Suprapubic skin (tissue), 4 donors: Measurements from ENCODE around the gene LHFPL3. TPM values are rescaled to one million over a fixed set of nuclear protein-coding genes. Genes with fewer than 3 reads are reported as not detected.
"Not testable (repeated sequence)": the region's sequence is repeated elsewhere in the genome, so short reads cannot be mapped to it uniquely, and the experiment has no call there.

Experiments
- DNase-seq, 2 donors: peaks; one replicate each; pipeline ENCODE4 v3.0.0-alpha.2; 2019; ENCODE audit warnings: low spot score in 2 of 2
- H3K27ac ChIP-seq: fragments of 200-600 bp; sonication (generic); one replicate; pipeline ENCODE4 v1.5.1; 2019
- H3K27me3 ChIP-seq: fragments of 200-600 bp; sonication (generic); one replicate; pipeline ENCODE4 v1.5.1; 2019
- H3K36me3 ChIP-seq: fragments of 200-600 bp; sonication (generic); one replicate; pipeline ENCODE4 v1.5.1; 2019
- H3K4me1 ChIP-seq: fragments of 200-600 bp; sonication (generic); one replicate; pipeline ENCODE4 v1.5.1; 2019
- H3K4me3 ChIP-seq: fragments of 200-600 bp; sonication (generic); one replicate; pipeline ENCODE4 v1.5.1; 2019; ENCODE audit warnings: mild to moderate bottlenecking
- H3K9me3 ChIP-seq: fragments of 200-600 bp; sonication (generic); one replicate; pipeline ENCODE4 v1.5.1; 2019
- CTCF ChIP-seq, 2 donors: fragments of 200-600 bp in 1 of 2; fragments of 450-650 bp in 1 of 2; sonication (generic) in 1 of 2; IDR thresholded peaks; one replicate each; pipeline ENCODE4 v1.5.1; 2016 to 2019; ENCODE audit warnings: antibody characterized with exemption in 2 of 2, mild to moderate bottlenecking in 1 of 2, moderate library complexity in 1 of 2
- EP300 ChIP-seq: sonication (generic); formaldehyde crosslinking; IDR thresholded peaks from one replicate; pipeline ENCODE4 v1.6.1; 2017; ENCODE audit warnings: antibody characterized with exemption
- POLR2A ChIP-seq, 2 donors: fragments of 450-650 bp; IDR thresholded peaks; one replicate each; pipeline ENCODE4 v1.6.1; 2017; ENCODE audit warnings: antibody characterized with exemption in 2 of 2, mild to moderate bottlenecking in 2 of 2, moderate library complexity in 2 of 2
- POLR2AphosphoS5 ChIP-seq, 3 donors: sonication (generic); formaldehyde crosslinking; IDR thresholded peaks; one replicate each; pipeline ENCODE4 v1.6.1; 2017; ENCODE audit warnings: antibody characterized with exemption in 3 of 3
- WGBS: methylation state at CpG from one replicate; pipeline ENCODE4 v1.1.5; 2018; 5-methylcytosine and 5-hydroxymethylcytosine counted together
- total RNA-seq, 4 donors: library from RNA; depleted of rRNA; stranded (reverse); fragments of >200 nt; gene quantifications; one replicate each; pipeline ENCODE4 v1.1.0, GENCODE V29; 2016

Gene LHFPL3
- total RNA-seq, 4 donors from 2014 or later: not detected

- TF ChIP-seq EP300 (no peak), POLR2A (IDR thresholded peaks at IDR 0.05) (no peak), CTCF (IDR thresholded peaks at IDR 0.05) (no peak), POLR2AphosphoS5 (IDR thresholded peaks at IDR 0.05) (no peak)
- DNase-seq: no peak
- WGBS: 88% methylated on average over 2 of the region's 2 CpGs
- H3K9me3 ChIP-seq: no peaks in the 10 kb centered on the region
- no peaks in the 10 kb centered on the region for H3K27me3 ChIP-seq
- H3K27ac ChIP-seq: no peak overlapping the region
- H3K36me3 ChIP-seq: no peaks in the 10 kb centered on the region
- peaks cover 3% of the 10 kb centered on the region for H3K4me1 ChIP-seq
- H3K4me3 ChIP-seq: no peak overlapping the region
Measured at GRCh38 chr7:104914421-104914820, 586.0 kb downstream of the LHFPL3 start.

DNA sequence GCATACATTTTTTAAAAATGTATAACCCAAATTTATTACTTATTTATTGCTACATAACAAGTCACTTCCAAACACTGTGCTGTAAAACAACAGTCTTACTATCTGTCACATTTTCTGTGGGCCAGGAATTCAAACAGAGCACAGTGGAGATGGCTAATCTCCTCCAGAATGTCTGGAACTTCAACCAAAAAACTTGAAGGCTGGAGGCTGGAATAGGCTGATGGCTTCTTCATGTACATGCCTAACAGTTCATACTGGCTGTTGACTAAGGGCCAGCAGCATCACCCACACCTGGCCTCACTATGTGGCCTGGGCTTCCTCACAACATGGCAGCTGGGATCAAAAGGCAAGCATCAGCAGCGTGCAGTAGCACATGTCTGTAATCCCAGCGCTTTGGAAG is 593.2 kb downstream of the LHFPL3 start:
- H3K27ac ChIP-seq: no peak overlapping the region
- 100% methylated on average over 2 of the region's 2 CpGs for WGBS

GRCh38 chr7:104922182-104923009 is 594.0 kb downstream of the LHFPL3 start:
- H3K9me3 ChIP-seq: no peaks in the 10 kb centered on the region
- TF ChIP-seq CTCF (IDR thresholded peaks at IDR 0.05) (no peak), EP300 (no peak), POLR2AphosphoS5 (IDR thresholded peaks at IDR 0.05) (no peak), POLR2A (IDR thresholded peaks at IDR 0.05) (no peak)

More for the DNA sequence above, 593.2 kb downstream of the LHFPL3 start:
- Histone ChIP-seq H3K4me1 (peaks cover 19% of the 10 kb centered on the region), H3K4me3 (no peak overlapping the region), H3K27me3 (no peaks in the 10 kb centered on the region), H3K36me3 (no peaks in the 10 kb centered on the region), H3K9me3 (no peaks in the 10 kb centered on the region)
- no peak for DNase-seq
- TF ChIP-seq POLR2AphosphoS5 (IDR thresholded peaks at IDR 0.05) (no peak), EP300 (no peak), CTCF (IDR thresholded peaks at IDR 0.05) (no peak)

GRCh38 chr7:104923010-104923421 is 594.6 kb downstream of the LHFPL3 start:
- TF ChIP-seq POLR2A (IDR thresholded peaks at IDR 0.05) (no peak), POLR2AphosphoS5 (IDR thresholded peaks at IDR 0.05) (peak in 1 of 3 donors; percentile 27), CTCF (IDR thresholded peaks at IDR 0.05) (peak; percentile 49 to 68), EP300 (no peak)
- peak in 1 of 2 donors; percentile 75 for DNase-seq
- Histone ChIP-seq H3K4me3 (no peak overlapping the region), H3K36me3 (no peaks in the 10 kb centered on the region), H3K4me1 (peaks cover 19% of the 10 kb centered on the region), H3K27me3 (no peaks in the 10 kb centered on the region), H3K9me3 (no peaks in the 10 kb centered on the region), H3K27ac (no peak overlapping the region)
- WGBS: 24% methylated on average over 4 of the region's 4 CpGs

More at GRCh38 chr7:104922182-104923009, 594.0 kb downstream of the LHFPL3 start:
- H3K4me3 ChIP-seq: no peak overlapping the region
- no peak for DNase-seq
- H3K27ac ChIP-seq: no peak overlapping the region
- 66% methylated on average over 5 of the region's 5 CpGs for WGBS
- no peaks in the 10 kb centered on the region for H3K36me3 ChIP-seq
- no peaks in the 10 kb centered on the region for H3K27me3 ChIP-seq
- peaks cover 19% of the 10 kb centered on the region for H3K4me1 ChIP-seq

- H3K9me3 ChIP-seq, H3K36me3 ChIP-seq, H3K27ac ChIP-seq, H3K27me3 ChIP-seq, H3K4me3 ChIP-seq, DNase-seq: not testable (repeated sequence)
- peaks cover 36% of the 10 kb centered on the region for H3K4me1 ChIP-seq
- 72% methylated on average over 5 of the region's 5 CpGs for WGBS
Measured at GRCh38 chr7:104926189-104926588, 597.8 kb downstream of the LHFPL3 start.
